Fibroblast of the aortic adventitia (primary cell): ENCODE data around the gene ZNF22. TPM values are rescaled to one million over a fixed set of nuclear protein-coding genes. Genes with fewer than 3 reads are reported as not detected.

Experiments used
- DNase-seq: peaks from one replicate; pipeline ENCODE4 v3.0.0-alpha.2; 2010; ENCODE audit warnings: low read depth
- H3K4me3 ChIP-seq: 2 replicates; pipeline ENCODE4 v1.5.1; 2011; ENCODE audit warnings: low read depth, mild to moderate bottlenecking, control low read depth, low read length, moderate library complexity
- CTCF ChIP-seq: IDR thresholded peaks from 2 replicates; pipeline ENCODE4 v1.5.1; 2011; ENCODE audit warnings: mild to moderate bottlenecking, low read length, control low read depth, inconsistent platforms; ENCODE audit not compliant: insufficient read depth
- total RNA-seq: library from RNA; depleted of rRNA; stranded (reverse); fragments of >200 nt; gene quantifications from 2 replicates; pipeline ENCODE4 v1.2.3, GENCODE V29; 2012; ENCODE audit warnings: low replicate concordance

The ZNF22 gene
- total RNA-seq, 1 donor = 16.6 TPM

DNA sequence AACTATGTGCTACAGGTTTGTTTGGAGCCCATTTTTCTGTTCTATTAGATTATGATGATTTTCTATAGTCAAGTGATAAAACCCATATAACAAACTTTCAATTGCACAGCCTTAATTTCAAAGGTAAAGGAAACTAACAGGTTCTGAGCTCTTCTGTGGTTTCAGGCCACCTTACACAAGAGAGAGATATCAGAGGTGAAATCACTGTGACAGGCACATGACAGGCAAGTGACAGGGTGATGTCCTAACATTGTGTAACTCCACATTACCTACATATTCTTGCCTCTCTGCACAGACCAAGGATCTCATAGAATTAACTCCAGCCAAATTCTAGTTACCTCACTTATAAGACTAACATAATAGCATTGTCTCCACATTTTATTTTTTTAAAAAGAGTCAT lies 35.0 kb downstream of the ZNF22 start:
- no peak for DNase-seq
- TF ChIP-seq CTCF = no peak
- H3K4me3 ChIP-seq = no peak overlapping the region

- DNase-seq = peak; percentile 27
- no peak overlapping the region for H3K4me3 ChIP-seq
- no peak for TF ChIP-seq CTCF
Measured at GRCh38 chr10:45040921-45041542, 40.3 kb downstream of the ZNF22 start.

DNA sequence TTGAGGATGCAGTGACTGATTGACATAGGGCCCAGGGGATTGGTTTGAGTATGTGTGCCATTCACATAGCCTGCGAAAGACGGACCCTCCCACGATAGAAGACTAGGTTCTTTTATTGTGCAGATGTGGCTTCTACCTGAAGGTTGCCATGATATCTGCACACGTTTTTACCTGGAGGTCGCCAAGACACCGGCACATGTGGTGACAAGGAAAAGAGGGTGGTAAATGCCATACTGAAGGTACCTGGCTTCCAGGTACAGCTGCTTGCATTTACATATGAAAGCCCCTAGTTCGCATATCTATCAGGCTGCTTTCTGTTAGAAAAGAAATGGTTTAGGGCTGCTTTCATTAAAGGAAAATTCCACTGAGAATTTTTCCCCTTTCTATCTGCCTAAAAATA lies 43.6 kb downstream of the ZNF22 start:
- TF ChIP-seq CTCF = no peak
- no peak for DNase-seq
- H3K4me3 ChIP-seq = no peak overlapping the region

GRCh38 chr10:45050551-45051235 lies 50.0 kb downstream of the ZNF22 start:
- no peak for DNase-seq
- TF ChIP-seq CTCF = no peak
- H3K4me3 ChIP-seq = no peak overlapping the region

DNA sequence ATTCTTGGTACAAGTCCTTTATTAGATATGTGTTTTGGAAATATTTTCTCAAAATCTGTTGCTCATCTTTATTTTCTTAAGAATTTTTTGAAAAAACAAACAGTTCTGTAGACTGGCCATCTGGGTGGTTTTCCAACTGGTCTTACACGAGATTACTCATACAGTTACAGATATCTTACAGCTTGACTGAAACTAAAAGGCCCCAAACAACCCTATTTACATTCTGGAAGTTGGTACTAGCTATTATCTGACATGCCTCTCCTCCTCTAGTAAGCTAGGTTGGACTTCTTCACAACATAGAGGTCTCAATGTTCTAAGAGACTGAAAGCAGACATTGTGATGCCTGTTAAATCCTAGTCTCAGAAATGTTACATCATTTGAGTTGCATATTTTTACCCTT lies 52.0 kb downstream of the ZNF22 start:
- H3K4me3 ChIP-seq = no peak overlapping the region
- DNase-seq = no peak
- TF ChIP-seq CTCF = no peak

- no peak for TF ChIP-seq CTCF
- no peak overlapping the region for H3K4me3 ChIP-seq
- DNase-seq = no peak
Measured at GRCh38 chr10:45053569-45054100, 52.9 kb downstream of the ZNF22 start.

Other genes with a start within 250 kb of the ZNF22 start
- gene TMEM72, start 89.6 kb upstream of the ZNF22 start, total RNA-seq = not detected in 2 replicates
- gene RASSF4, start 41.1 kb upstream of the ZNF22 start, total RNA-seq = 1.9 and 3.8 TPM in 2 replicates
- gene DEPP1, start 22.1 kb upstream of the ZNF22 start, total RNA-seq = 17.3 and 73.8 TPM in 2 replicates